Tibial nerve (tissue), 4 donors: ENCODE measurements around the gene EPHX1. TPM values are rescaled to one million over a fixed set of nuclear protein-coding genes. Genes with fewer than 3 reads are reported as not detected.

Experiments
- DNase-seq, 2 donors: peaks; one replicate each; pipeline ENCODE4 v3.0.0-alpha.2; 2019; ENCODE audit warnings: low spot score in 2 of 2
- H3K27ac ChIP-seq, 4 donors: fragments of 200-600 bp; sonication (generic) in 3 of 4; one replicate each; pipeline ENCODE4 v1.5.1; 2017 to 2019; ENCODE audit warnings: mild to moderate bottlenecking in 1 of 4
- H3K27me3 ChIP-seq, 2 donors: fragments of 200-600 bp; sonication (generic) in 1 of 2; one replicate each; pipeline versions ENCODE4 v1.5.1 to v1.6.0; 2017 to 2019
- H3K36me3 ChIP-seq, 3 donors: fragments of 200-600 bp; sonication (generic); one replicate each; pipeline ENCODE4 v1.5.1; 2018 to 2019
- H3K4me1 ChIP-seq, 4 donors: fragments of 200-600 bp; sonication (generic) in 3 of 4; one replicate each; pipeline ENCODE4 v1.5.1; 2017 to 2019
- H3K4me3 ChIP-seq, 4 donors: fragments of 200-600 bp; sonication (generic) in 3 of 4; one replicate each; pipeline ENCODE4 v1.5.1; 2017 to 2019; ENCODE audit warnings: mild to moderate bottlenecking in 1 of 4, moderate library complexity in 1 of 4
- H3K9me3 ChIP-seq, 4 donors: fragments of 200-600 bp; sonication (generic) in 3 of 4; one replicate each; pipeline ENCODE4 v1.5.1; 2017 to 2019
- CTCF ChIP-seq, 5 experiments: fragments of 200-600 bp in 3 of 5; fragments of 450-650 bp in 2 of 5; sonication (generic) in 3 of 5; IDR thresholded peaks; one replicate each; pipeline ENCODE4 v1.5.1; 2016 to 2019; ENCODE audit warnings: antibody characterized with exemption in 5 of 5, mild to moderate bottlenecking in 3 of 5, moderate library complexity in 2 of 5
- EP300 ChIP-seq, 2 donors: sonication (generic); formaldehyde crosslinking; IDR thresholded peaks; one replicate each; pipeline ENCODE4 v1.6.1; 2017; ENCODE audit warnings: antibody characterized with exemption in 2 of 2, mild to moderate bottlenecking in 1 of 2
- POLR2A ChIP-seq, 2 donors: fragments of 450-650 bp; IDR thresholded peaks; one replicate each; pipeline ENCODE4 v1.6.1; 2017; ENCODE audit warnings: antibody characterized with exemption in 2 of 2, mild to moderate bottlenecking in 2 of 2, moderate library complexity in 2 of 2
- WGBS, 2 donors: methylation state at CpG; one replicate each; pipeline ENCODE4 v1.1.5; 2018; 5-methylcytosine and 5-hydroxymethylcytosine counted together
- total RNA-seq, 4 donors: library from RNA; depleted of rRNA; stranded (reverse); fragments of >200 nt; gene quantifications; one replicate each; pipeline ENCODE4 v1.1.0, GENCODE V29; 2016

The EPHX1 gene
- total RNA-seq, 4 donors from 2014 or later, result 80.1 to 203 (median 133) TPM

- 58 to 61% methylated on average over 3 of the region's 3 CpGs for WGBS, 2 donors
- no peak overlapping the region for H3K27ac ChIP-seq
- H3K4me1 ChIP-seq, result peaks cover 0 to 5% (median 0%) of the 10 kb centered on the region in 4 donors
- H3K36me3 ChIP-seq, result peaks cover 0 to 98% (median 32%) of the 10 kb centered on the region in 3 donors
- no peaks in the 10 kb centered on the region for H3K9me3 ChIP-seq
- H3K27me3 ChIP-seq, result no peaks in the 10 kb centered on the region
- H3K4me3 ChIP-seq, result no peak overlapping the region
- TF ChIP-seq CTCF (IDR thresholded peaks at IDR 0.05), result no peak
- no peak for TF ChIP-seq POLR2A (IDR thresholded peaks at IDR 0.05)
- TF ChIP-seq EP300 (IDR thresholded peaks at IDR 0.05), result no peak
- DNase-seq, result no peak
Observed at GRCh38 chr1:225870911-225871310, 61.0 kb downstream of the EPHX1 start.

GRCh38 chr1:225871359-225872074 lies 61.6 kb downstream of the EPHX1 start:
- Histone ChIP-seq H3K27ac (no peak overlapping the region), H3K4me3 (no peak overlapping the region), H3K36me3 (peaks cover 0 to 97% (median 26%) of the 10 kb centered on the region in 3 donors), H3K4me1 (peaks cover 0 to 3% (median under 1%) of the 10 kb centered on the region in 4 donors), H3K27me3 (no peaks in the 10 kb centered on the region), H3K9me3 (no peaks in the 10 kb centered on the region)
- TF ChIP-seq EP300 (IDR thresholded peaks at IDR 0.05), result no peak
- DNase-seq, result no peak
- 71 to 80% methylated on average over 11 of the region's 11 CpGs for WGBS, 2 donors

DNA sequence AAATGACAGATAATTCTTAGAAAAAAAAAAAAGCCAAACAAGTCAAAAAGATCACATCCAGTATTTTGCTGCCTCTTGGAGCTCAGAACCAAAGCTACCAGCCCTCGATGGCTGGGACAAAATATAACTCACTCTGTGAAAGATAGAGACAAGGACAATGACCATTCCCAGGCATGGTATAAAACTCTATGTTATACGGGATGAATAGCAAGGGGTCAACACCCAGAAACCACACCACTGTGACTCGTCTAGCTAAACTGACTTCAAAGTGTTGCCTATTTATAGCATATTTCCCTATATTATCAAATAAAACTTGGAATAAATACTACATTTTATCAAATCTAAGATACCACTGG lies 62.1 kb downstream of the EPHX1 start:
- 66 to 69% methylated on average over 3 of the region's 3 CpGs for WGBS, 2 donors
- TF ChIP-seq EP300 (IDR thresholded peaks at IDR 0.05), result no peak
- Histone ChIP-seq H3K4me1 (peaks cover 0 to 7% (median 0%) of the 10 kb centered on the region in 4 donors), H3K27ac (no peak overlapping the region), H3K9me3 (no peaks in the 10 kb centered on the region), H3K36me3 (peaks cover 0 to 97% (median 25%) of the 10 kb centered on the region in 3 donors), H3K27me3 (no peaks in the 10 kb centered on the region), H3K4me3 (no peak overlapping the region)
- no peak for DNase-seq

DNA sequence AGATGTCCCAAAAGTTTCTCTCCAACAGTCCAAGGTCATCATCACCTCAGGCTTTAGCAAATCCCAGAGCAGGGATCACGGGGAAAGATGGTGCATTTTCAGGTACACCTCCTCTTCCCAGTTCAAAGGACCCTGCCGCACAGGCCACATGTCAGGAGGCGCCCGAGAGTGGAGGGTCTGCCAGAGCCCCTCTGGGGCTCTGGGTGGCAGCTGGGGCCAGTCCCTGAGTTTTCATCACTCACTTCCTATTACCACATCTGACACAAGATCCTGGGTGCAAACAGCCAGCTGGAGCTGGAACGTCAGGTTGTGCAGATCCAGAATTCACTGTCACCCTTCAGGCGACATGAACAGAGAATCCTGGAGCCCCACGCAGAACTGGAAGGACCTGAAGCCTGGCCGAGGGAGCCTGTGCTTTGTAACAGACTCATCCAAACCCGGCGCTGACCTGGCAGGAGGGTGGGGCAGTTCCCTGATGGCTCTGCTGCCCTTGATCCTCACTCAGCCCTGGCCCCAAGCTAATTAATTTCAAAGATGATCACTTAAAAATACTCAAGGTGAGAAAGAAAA lies 63.4 kb downstream of the EPHX1 start:
- no peak overlapping the region for H3K27ac ChIP-seq

GRCh38 chr1:225874431-225874830 lies 64.5 kb downstream of the EPHX1 start:
- no peak for TF ChIP-seq POLR2A (IDR thresholded peaks at IDR 0.05)
- TF ChIP-seq CTCF (IDR thresholded peaks at IDR 0.05), result no peak
- no peak for TF ChIP-seq EP300 (IDR thresholded peaks at IDR 0.05)
- Histone ChIP-seq H3K27ac (no peak overlapping the region), H3K36me3 (peaks cover 0 to 76% (median 18%) of the 10 kb centered on the region in 3 donors), H3K9me3 (no peaks in the 10 kb centered on the region), H3K27me3 (no peaks in the 10 kb centered on the region), H3K4me1 (peaks cover 0 to 30% (median 22%) of the 10 kb centered on the region in 4 donors), H3K4me3 (no peak overlapping the region)
- no peak for DNase-seq
- WGBS, 2 donors, result 91 to 93% methylated on average over 11 of the region's 11 CpGs

More for the DNA sequence above, 63.4 kb downstream of the EPHX1 start:
- 81 to 89% methylated on average over 10 of the region's 10 CpGs for WGBS, 2 donors
- Histone ChIP-seq H3K27me3 (no peaks in the 10 kb centered on the region), H3K36me3 (peaks cover 0 to 87% (median 18%) of the 10 kb centered on the region in 3 donors), H3K4me3 (no peak overlapping the region), H3K9me3 (no peaks in the 10 kb centered on the region), H3K4me1 (peaks cover 0 to 20% (median 11%) of the 10 kb centered on the region in 4 donors)
- no peak for DNase-seq
- TF ChIP-seq EP300 (IDR thresholded peaks at IDR 0.05) (no peak), POLR2A (IDR thresholded peaks at IDR 0.05) (no peak), CTCF (IDR thresholded peaks at IDR 0.05) (no peak)
